HCEC 1CT (cell line): ENCODE measurements around the gene TRMT2B.
"Not testable (repeated sequence)": the region's sequence is repeated elsewhere in the genome, so short reads cannot be mapped to it uniquely, and the experiment has no call there.

Source experiments
- DNase-seq: peaks from one replicate; pipeline ENCODE4 v3.0.0-alpha.2; 2017

The TRMT2B gene, protein sequence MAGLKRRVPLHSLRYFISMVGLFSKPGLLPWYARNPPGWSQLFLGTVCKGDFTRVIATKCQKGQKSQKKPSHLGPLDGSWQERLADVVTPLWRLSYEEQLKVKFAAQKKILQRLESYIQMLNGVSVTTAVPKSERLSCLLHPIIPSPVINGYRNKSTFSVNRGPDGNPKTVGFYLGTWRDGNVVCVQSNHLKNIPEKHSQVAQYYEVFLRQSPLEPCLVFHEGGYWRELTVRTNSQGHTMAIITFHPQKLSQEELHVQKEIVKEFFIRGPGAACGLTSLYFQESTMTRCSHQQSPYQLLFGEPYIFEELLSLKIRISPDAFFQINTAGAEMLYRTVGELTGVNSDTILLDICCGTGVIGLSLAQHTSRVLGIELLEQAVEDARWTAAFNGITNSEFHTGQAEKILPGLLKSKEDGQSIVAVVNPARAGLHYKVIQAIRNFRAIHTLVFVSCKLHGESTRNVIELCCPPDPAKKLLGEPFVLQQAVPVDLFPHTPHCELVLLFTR

DNA sequence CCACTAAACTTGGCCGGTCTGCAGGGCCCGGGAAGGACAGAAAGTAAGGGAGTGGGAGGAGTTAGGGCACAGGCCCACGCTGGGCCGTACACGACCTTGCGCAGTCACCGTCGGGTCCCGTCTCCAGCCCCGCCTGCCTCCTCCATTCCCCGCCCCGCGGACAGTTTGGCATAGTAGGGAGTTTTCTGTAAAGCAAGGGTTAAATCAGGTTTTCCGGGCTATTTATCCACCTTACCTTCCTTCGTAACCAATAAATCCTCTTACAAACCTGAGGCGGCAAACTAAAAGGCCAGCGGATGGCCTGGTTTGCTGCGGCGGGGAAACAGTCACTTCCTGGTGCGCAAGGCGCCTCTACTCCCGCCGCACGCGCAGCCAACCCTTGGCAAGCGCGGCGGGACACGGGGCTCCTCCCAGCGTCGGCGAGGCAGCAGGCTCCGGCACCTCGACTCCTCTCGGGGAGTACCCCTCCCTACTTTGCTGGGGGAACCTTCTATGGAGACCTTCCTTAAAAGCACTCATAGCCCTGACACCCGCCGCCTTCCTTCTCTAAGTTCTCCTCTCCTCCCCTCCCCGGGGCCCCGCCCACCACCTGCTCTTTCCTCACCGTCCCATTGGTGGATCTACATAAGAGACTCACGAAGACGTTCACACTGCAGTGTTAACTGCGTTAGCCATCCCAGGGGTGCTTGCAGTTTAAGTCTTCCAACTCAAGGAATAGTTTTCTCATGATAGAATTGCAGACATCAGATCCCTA is at the start of gene TRMT2B:
Gene TRMT2B (minus strand): TSS at position 563 of the 754 bp plus-strand sequence. CDS start 9,822 bp downstream, outside the sequence.
- peak; percentile 61 for DNase-seq

DNA sequence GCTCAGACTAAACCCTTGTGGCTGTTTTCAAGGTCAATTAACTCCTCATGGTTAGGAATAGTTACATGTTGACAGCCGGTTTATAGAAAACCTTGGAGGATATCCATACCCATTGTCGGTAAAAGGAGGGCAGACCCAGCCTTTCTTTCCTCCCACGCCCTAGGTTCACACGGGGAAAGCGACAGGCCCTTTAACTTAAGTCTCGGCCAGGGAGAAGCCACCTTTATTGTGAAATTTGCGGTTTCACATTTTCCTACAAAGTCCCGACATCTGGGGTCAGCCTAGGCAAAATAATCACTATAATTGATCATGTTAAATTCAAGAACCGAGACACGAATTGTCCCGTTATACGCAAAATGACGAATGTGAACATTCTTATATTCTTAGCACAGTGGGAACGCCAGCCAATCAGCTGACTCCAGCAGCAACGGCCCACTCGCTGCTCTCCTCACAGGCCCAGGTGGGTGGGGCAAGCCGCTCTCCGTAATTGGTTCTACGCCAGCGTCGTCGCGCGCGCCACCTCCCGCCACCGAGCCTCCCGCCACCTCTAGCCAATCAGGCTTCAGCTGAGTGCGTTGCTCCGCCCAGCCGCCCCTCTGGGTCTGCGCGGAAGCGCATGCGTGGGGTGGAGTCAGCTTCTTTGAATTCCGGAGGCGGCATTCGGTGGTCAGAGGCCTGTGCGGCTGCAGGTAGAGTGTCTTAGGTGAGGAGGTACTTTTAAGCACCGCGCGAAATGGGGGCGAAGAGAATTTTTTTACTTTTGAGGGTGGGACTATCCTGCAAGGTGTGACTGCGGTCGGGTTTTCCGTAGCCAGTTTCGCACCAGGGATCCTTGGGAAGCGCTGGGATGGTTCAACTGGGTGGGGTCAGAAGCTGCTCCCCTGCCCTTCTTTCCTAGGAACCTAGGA is 45.9 kb upstream of the TRMT2B start, which contains the start of gene CENPI:
Gene CENPI (plus strand): TSS at position 659 of the 908 bp plus-strand sequence. CDS start 2,867 bp downstream, outside the sequence.
- DNase-seq = peak; percentile 89

DNA sequence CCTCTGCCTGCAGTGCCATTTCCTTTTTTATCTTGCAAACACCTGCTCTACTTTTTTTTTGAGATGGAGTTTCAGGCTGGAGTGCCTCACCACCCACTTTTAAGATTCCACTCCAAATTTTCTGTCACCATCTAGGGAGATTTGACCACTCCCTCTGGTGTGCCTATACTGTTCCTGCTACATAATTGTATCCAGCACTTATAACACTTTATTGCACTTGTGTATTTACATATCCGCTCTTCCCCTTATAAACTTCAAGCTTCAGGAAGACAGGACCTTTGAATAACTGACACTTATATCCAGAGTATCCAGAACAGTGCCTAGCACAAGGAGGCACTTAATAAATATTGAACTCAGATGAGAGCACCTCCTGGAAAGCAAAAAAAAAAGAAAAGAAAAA is 39.9 kb upstream of the TRMT2B start:
- DNase-seq = no peak

DNA sequence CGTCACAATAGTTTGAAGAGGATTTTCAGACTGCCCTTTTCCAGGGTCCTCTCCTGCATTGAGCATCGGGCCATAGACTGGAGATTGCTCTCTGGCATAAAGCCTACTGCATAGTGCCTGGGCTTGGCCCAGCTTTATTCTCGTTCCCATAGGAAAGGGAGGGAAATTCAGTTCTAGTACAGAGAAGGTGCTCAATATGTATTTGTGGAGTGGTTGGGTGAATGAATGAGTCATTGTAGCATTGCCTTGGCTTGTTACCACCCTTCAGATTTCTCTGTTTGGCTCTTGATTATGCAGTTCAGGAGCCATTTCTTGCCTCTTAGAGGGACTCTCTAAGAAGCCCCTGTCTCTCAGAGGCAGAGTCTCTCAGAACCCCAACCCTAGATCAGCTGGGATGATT is 29.3 kb upstream of the TRMT2B start:
- no peak for DNase-seq

DNA sequence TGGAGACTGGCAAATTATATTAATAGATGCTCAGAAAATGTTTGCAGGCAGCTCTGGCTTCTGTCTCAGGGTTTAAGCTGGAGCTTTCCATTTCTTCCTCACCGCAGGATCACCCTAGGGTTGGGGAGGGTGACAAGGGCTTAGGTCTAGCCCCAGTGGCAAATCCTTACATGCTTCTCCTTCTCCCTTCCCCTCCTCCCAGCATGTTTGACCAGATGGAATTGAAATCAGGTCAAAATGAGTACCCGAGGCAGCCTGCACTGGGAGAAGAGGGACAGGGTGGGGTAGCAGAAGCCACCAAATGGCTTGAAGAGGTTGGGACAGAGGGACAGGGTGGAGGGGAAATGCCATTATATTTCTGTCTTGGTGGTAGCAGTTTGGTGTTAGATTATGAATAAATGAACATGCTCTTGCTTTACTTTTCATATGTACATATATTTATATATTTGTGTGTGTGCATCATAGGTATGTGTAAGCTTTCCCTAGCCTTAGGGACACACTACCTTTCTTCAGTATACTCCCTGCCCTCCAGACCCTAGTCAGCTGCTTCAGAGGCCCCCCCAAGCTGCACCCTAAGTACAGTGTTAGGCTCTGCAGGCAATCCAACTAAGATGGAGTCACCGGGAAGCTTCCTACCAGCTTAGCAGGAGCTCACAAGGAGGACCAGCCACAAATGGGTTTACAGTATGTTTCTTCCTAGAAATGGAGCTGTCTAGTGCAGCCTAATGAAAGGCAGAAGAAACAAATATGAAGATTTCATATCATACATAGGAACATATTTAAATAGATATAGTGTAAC is 28.6 kb upstream of the TRMT2B start:
- no peak for DNase-seq

DNA sequence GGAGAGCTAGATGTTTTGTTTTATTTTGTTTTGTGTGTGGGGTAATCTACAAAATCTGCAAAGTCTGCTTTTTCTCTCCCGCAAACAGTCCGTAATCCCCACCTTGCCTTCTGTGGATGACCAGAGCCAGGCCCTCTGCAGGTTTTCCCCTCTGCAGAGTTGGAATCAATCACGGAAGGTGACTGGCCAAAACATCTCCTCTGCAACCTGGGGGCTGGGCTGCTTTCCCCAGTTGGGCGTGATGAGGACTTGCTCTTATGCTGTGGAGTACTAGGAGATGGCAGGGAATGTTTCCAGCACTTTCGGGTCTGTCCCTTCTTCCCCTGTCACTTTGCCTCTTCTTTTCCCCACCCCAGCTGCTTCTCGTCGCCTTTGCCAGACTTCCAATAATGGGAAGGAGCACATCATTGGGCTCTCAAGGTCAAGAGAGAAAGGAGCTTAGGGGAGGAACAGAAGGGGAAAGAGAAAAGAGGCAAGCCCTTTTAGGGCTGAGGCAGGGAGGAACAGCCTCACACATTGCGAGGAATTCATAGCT is 27.9 kb upstream of the TRMT2B start:
- DNase-seq = no peak

DNA sequence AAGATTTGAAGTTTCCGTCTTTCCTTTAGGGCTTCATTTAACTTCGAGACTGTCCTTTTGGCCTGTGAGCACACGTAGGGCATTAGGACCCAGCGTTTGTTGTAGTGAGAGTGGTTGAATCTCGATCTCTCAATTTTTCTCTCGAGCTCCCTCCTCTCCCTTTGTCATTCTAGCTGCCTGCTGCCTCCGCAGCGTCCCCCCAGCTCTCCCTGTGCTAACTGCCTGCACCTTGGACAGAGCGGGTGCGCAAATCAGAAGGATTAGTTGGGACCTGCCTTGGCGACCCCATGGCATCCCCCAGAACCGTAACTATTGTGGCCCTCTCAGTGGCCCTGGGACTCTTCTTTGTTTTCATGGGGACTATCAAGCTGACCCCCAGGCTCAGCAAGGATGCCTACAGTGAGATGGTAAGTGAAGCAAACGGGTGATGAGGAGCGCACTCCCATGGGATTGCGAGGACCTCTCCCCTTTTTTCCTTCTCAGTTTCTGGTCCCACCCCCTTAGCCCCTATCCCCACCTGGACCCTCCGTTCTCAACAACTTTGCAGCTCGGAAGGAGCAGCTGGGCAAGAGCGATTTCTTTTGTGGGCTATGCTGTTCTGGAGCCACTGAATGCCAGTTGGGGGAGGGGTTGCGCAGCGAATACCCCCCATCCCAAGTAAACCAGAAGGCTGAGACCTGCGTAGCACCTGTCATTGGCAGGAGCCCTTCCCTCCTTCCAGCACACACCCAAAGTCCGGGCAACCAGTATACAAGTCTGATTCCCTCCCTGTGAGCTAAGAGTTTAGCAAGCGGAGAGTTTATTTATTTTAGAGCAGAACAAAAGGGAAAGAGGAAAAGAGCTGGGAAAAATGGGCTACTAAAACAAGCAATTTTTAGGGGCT is 27.0 kb upstream of the TRMT2B start, which contains the start of gene TMEM35A:
Gene TMEM35A (plus strand): TSS at position 164 of the 883 bp plus-strand sequence. CDS start 124 bp downstream, at position 288.
- no peak for DNase-seq

DNA sequence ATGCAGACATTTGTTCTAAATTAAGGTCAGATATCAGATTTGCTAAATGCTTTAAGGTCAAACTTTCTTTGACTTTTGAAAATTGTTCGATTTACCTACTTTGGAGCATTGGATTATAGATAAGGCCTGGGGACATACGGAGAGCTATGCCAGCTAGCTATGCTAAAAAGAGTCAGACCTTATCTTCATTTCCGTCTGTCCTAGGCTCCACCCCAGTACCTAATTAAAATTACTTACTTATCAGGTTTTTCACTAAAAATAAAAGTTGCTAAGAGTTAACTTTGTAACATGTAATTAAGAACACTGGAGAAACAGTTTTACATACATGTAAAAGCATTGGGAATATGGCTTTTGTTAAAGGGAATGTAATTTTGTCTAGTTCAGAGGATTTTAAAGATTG is 19.7 kb upstream of the TRMT2B start:
- no peak for DNase-seq

DNA sequence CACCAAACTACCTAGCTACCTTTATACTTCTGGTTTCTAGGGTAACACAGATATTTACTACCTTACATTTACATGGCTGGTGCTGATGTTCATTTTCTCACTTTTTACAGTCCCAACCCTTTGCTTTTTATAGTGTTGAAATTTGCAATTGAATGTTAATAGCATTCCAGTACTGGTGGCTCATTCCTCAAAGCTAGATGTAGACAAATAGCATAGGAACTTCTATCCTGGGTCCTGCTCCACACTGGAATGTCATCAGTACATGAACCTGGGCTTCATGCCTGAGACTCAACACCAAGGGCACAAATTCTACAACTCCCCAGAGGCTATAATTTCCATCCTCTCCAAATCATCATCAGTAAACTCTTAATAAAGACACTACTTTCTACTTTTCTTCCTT is 10.3 kb upstream of the TRMT2B start:
- no peak for DNase-seq

DNA sequence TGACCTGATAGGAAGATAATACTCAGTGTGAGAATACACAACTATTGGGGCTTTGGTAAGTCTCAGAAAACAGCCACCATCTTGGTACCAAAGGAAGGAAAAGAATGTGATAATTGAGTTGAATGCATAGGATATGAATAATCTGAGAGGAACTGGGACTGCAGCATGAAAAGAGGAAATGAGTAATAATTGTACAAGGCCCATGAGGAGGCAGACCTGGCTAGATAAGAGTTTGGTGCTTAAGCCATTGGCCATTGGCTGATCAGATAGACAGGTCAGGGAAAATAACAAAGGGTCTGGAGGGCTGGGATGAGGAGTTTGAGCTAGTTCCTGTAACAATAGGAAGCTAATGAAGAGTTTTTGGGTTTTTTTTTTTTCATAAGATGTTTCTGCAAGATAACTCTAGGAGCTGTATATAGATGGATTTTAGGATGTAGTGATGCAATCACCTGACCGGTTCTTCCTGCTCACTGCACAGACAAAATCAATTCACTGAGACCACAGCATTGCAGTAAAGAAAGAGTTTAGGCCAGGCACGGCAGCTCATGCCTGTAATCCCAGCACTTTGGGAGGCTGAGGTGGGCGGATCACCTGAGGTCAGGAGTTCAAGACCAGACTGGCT is 5.3 kb upstream of the TRMT2B start:
- peak; percentile 78 for DNase-seq

DNA sequence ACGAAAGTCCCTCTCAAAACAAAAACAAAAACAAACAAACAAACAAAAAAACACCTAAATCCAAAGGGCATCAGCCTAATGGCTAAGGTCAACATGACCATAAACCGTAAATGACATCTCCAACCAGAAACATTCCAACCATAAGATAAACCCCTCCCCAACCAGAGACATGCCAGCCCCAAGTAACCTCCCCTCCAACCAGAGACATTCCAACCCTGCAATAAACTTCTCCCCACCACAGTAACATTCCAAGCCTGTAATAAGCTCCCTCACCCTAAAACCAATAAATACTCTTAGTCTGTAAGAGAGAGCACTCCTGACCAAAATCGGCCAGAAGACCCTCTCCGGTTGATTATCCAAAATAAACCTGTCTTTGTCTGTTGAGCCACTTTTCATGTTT is 4.6 kb upstream of the TRMT2B start:
- DNase-seq = not testable (repeated sequence)

DNA sequence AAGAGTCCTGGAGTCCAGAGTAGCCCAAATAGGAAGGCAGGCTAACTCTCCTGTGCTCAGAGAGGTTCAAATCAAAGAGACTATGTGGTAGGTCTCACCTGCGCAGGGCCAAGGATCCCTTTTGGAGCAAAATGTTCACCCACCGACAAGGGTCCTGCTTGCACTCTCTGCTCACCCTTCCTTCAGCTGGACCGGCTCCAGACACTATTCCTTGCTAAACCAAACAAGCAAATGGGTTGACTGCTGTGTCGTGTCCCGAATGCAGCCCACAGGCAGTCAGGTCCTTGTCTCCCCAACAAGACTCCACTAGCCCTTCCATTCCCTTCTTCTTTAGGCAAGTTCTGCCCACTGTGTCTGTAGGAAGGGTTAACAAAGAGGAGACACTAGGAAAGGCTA is 760 bp downstream of the TRMT2B start:
- DNase-seq = no peak

DNA sequence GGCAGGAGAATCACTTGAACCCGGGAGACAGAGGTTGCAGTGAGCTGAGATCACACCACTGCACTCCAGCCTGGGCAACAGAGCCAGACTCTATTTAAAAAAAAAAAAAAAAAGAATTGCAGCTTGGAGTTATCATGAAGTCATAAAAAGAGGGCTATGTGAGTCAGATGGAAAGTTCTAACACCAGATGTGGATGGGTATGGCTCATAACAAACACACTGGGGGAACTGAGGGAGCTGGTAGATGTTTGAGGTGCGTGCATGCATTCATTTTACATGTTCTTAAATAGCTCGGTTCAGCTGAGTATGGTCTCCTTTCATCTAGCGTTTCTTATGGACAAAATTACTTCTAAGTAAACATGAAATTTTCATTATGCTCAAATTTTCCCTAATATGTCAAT is 11.7 kb downstream of the TRMT2B start:
- peak; percentile 10 for DNase-seq

DNA sequence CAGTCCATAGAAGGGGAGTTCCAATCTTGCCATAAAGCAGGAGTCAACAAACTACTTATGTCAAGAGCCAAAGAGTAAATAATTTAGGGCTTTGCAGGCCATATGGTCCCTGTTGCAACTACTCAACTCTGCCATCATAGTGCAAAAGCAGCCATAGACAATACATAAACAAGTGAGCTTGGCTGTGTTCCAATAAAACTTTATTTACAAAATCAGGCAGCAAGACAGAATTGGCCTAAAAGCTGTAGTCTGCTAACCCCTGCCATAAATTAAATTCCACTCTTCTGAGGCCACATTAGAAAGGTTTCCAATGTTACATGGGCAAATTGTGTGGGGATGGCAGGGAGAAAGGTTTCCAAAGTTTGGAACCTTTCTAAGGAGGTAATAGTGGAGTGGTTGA is 14.7 kb downstream of the TRMT2B start:
- DNase-seq = no peak

DNA sequence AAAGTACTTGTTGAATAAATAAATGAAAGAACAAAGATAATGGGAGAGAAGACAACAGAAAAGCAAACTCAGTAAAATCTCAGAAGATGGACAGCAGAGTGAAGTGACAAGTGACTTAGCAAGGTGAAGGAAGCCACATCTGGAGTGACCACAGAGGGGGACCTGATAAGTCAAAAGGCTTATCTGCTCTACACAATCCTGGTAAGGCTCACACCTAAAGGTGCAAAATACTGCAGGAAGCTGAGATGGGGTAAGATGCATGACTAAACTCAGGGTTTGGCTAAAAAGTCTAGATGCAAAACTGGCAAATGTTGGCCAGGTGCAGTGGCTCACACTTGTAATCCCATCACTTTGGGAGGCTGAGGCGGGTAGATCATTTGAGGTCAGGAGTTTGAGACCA is 22.2 kb downstream of the TRMT2B start:
- DNase-seq = no peak

DNA sequence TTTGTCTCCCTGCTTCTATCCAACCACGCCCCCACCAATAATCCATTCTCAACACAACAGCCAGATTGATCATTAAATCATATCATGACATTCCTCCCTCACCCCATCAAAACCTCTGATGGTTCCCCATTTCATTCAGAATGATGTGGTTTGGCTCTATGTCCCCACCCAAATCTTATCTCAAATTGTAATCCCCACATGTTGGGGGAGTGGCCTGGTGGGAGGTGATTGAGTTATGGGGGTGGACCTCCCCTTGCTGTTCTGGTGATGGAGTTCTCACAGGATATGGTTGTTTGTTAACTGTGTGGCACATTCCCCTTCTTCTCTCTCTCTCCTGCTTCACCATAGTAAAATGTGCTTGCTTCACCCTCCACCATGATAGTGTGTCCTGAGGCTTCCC is 23.3 kb downstream of the TRMT2B start:
- DNase-seq = no peak

DNA sequence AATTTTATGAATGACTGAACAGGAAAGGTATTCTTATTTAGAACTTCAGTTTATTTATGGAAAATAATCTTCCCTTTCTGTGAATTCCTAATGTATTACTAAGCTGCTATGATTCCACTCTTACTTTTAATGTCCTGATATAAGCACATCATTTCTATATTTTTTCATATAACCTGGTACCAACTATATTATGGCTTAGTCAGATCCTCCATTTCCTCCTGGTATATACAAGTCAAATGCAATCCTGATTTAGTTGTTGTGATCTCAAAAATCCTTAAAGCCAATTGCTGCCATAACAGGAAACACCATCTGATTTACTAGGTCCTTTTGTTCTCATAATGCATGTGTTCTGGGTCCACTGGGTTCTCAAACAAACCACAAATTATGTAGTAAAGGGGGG is 26.8 kb downstream of the TRMT2B start:
- DNase-seq = peak; percentile 40

DNA sequence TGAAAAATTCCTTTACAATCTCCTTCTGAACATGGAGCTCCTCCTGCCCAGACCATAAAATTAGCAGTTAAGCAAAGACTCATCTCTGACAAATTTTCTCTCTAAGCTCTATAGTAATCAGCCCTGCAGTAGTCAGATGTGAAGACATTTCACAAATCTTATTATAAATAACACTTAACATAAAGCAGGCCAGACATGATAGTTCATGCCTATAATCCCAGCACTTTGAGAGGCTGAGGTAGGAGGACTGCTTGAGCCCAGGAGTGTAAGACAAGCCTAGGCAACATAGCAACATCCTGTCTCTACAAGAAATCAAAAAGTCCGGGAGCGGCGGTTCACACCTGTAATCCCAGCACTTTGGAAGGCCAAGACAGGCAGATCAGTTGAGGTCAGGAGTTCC is 29.9 kb downstream of the TRMT2B start:
- DNase-seq = no peak

DNA sequence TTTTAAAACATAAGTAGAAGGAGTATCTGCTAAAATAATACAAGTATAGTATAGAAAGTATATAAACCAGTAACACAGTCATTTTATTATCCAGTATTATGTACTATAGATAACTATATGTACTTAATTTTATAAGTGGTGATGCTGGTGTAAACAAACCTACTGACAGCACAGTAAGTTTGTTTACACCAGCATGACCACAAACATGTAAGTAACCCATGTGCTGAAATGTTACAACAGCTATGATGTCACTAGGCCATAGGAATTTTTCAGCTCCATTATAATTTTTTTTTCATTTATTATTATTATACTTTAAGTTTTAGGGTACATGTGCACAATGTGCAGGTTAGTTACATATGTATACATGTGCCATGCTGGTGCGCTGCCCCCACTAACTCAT is 39.9 kb downstream of the TRMT2B start:
- DNase-seq = peak; percentile 5

DNA sequence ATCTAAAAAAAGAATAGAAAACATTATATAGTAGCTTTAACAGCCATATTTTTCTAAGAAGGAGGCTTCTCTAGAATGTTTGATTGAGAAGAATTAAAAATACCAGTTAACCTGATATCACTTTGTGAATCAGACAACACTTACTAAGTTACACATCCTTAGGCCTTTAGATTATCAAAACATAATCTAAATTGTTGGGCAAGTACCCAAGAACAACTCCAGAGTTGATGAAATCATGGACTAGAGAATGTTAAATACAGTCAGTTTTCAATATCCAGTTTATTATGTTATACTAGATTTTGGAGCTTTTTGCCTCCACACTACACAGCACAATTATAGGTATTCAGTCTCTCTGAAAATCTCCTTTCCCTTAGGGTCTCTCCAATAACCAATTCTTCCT is 42.8 kb downstream of the TRMT2B start:
- peak; percentile 11 for DNase-seq
